Calu3 (cell line): ENCODE results near the gene ARMH3. TPM values are rescaled to one million over a fixed set of nuclear protein-coding genes. Genes with fewer than 3 reads are reported as not detected.

ENCODE experiments used
- BruUV-seq: library from RNA; stranded (reverse); fragments of 400-500 nt; replicated peaks from 2 replicates; lab custom pipeline; 2021; lab: Mats Ljungman, UMichigan
- CTCF ChIA-PET: fragments of 300-600 bp; sonication (Branson Sonifier 250); formaldehyde crosslinking; loops from one replicate; lab custom pipeline; 2022; ENCODE audit warnings: antibody characterized with exemption; lab: Charles Lee
- DNase-seq: peaks from one replicate; pipeline ENCODE4 v3.0.0; 2022
- H3K27ac Mint-ChIP-seq: one replicate; pipeline ENCODE4 v1.8.0; 2022; ENCODE audit warnings: mixed read lengths; ENCODE audit not compliant: unreplicated experiment
- H3K27me3 Mint-ChIP-seq: one replicate; pipeline ENCODE4 v1.8.0; 2022; ENCODE audit warnings: mixed read lengths; ENCODE audit not compliant: unreplicated experiment
- H3K36me3 Mint-ChIP-seq: one replicate; pipeline ENCODE4 v1.8.0; 2022; ENCODE audit warnings: mild to moderate bottlenecking, moderate library complexity, mixed read lengths; ENCODE audit not compliant: insufficient read depth, unreplicated experiment
- H3K4me1 Mint-ChIP-seq: one replicate; pipeline ENCODE4 v1.8.0; 2022; ENCODE audit warnings: mild to moderate bottlenecking, low read depth, mixed read lengths; ENCODE audit not compliant: unreplicated experiment
- H3K4me3 Mint-ChIP-seq: one replicate; pipeline ENCODE4 v1.8.0; 2022; ENCODE audit warnings: mild to moderate bottlenecking, low read depth, moderate library complexity, mixed read lengths; ENCODE audit not compliant: unreplicated experiment
- H3K9me3 Mint-ChIP-seq: one replicate; pipeline ENCODE4 v1.8.0; 2022; ENCODE audit warnings: low read depth, mixed read lengths; ENCODE audit not compliant: unreplicated experiment
- intact Hi-C: fragments of 100-400 bp; cut with micrococcal nuclease; formaldehyde crosslinking; loops from one replicate; pipeline ENCODE4 v1.10.0; 2022; ENCODE audit not compliant: unreplicated experiment
- total RNA-seq: library from RNA; stranded (reverse); gene quantifications from 2 replicates; pipeline ENCODE4 v1.2.3, GENCODE V29; 2022
- TF ChIP-seq, protein P1 (sequence below): fragments of 200-600 bp; IDR thresholded peaks from one replicate; pipeline ENCODE4 v1.8.0; 2022; ENCODE audit warnings: antibody characterized with exemption; ENCODE audit not compliant: unreplicated experiment

Gene ARMH3
- total RNA-seq, 1 experiment from 2014 or later = 14.1 TPM

DNA sequence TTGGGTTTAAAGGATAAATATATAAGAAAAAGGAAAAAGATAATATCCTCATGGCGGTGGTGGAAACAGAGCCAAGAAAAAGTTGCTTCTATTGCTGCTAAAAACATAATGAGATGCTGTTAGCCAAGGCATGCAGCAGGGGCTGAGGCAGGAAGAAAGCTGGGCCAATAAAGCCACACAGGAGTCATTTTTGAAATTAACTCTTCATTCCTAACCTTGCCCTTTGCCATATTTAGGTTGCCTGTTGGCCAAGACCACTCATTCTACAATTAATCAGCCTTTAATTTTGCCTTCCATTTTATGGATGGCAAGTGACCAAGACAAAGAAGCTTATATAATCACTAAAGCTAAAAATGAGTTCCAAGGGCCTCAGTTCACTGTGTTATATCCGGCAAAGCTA is 58.2 kb downstream of the ARMH3 start:
- no TSS peak for BruUV-seq
- Mint-ChIP-seq H3K9me3 (no peaks in the 10 kb centered on the region), H3K27ac (no peak overlapping the region), H3K27me3 (no peaks in the 10 kb centered on the region), H3K4me1 (peaks cover 30% of the 10 kb centered on the region), H3K36me3 (no peaks in the 10 kb centered on the region), H3K4me3 (no peak overlapping the region)
- intact Hi-C loops = loop anchor here (10.0 kb wide), 1 partner anchor 63 kb away; no protein-coding TSS in a partner anchor
- CTCF ChIA-PET = interaction anchor here (0.6 to 0.7 kb wide), 2 partner anchors 108 to 156 kb away, joined by 3 read pairs; no protein-coding TSS in a partner anchor
- TF ChIP-seq, protein P1, sequence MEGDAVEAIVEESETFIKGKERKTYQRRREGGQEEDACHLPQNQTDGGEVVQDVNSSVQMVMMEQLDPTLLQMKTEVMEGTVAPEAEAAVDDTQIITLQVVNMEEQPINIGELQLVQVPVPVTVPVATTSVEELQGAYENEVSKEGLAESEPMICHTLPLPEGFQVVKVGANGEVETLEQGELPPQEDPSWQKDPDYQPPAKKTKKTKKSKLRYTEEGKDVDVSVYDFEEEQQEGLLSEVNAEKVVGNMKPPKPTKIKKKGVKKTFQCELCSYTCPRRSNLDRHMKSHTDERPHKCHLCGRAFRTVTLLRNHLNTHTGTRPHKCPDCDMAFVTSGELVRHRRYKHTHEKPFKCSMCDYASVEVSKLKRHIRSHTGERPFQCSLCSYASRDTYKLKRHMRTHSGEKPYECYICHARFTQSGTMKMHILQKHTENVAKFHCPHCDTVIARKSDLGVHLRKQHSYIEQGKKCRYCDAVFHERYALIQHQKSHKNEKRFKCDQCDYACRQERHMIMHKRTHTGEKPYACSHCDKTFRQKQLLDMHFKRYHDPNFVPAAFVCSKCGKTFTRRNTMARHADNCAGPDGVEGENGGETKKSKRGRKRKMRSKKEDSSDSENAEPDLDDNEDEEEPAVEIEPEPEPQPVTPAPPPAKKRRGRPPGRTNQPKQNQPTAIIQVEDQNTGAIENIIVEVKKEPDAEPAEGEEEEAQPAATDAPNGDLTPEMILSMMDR = no peak
- DNase-seq = no peak

DNA sequence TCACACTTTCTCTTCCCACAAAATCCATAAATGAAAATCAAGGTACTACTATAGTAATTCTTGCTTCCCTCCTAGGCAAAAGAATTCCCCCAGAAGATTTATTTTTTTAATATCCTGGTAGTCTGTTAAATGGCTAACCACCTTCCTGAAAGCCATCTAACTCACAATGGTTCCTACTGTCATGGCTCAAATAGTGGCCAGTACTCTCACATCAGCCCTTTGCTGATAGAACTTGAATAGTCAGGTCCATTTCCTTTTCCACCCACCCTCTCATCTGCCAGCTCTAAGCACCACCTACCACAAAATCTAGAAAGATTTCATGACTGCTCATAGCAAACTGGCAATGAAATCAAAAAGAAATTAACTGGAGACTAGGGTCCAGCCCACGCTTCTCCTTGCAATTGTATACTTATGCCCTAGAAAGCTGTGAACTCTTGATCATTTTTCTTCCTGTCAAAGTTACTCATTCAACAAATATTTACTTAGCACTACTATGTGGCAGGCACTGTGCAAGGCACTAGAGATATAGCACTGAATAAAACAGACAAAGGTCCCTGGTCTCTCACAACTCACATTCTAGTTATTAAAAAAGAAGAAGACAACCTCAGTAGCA is 60.4 kb downstream of the ARMH3 start:
- no peaks in the 10 kb centered on the region for H3K27me3 Mint-ChIP-seq
- BruUV-seq = no TSS peak
- DNase-seq = peak; percentile 32
- TF ChIP-seq, protein P1 = no peak
- H3K4me3 Mint-ChIP-seq = peak overlapping the region; percentile 32
- peaks cover 30% of the 10 kb centered on the region for H3K4me1 Mint-ChIP-seq
- H3K36me3 Mint-ChIP-seq = no peaks in the 10 kb centered on the region
- H3K9me3 Mint-ChIP-seq = no peaks in the 10 kb centered on the region
- intact Hi-C loops = loop anchor here (10.0 kb wide), 1 partner anchor 61 kb away; no protein-coding TSS in a partner anchor
- CTCF ChIA-PET = interaction anchor here (0.7 to 1.4 kb wide), 5 partner anchors 14 to 155 kb away, joined by 3 to 7 read pairs (median 4); no protein-coding TSS in a partner anchor
- H3K27ac Mint-ChIP-seq = peak overlapping the region; percentile 69

DNA sequence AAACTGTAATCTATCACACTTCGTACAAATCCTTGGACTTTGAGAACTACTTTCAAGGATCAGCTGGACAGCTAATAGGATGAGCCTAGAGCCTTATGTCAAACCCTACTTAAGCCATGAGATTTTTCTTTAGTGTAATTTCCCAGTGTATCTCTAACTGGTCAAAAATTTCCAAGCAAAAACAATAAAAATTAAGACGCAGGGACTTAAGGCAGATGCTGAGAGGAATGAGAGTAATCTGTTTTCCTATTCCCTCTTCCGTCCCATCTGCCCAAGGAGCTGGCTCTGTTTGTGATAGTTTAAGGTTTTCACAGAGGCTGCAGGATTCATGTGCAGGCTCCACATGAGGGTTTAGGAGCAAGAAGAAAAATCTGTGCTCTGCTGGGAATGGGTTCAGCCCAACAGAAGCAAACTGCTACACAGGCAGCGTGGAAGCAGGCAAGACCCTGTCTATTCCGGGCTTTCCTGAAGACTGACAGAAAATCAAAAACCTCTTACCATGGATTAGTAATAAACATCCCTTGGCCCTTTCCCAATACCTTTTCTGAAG is 62.2 kb downstream of the ARMH3 start:
- CTCF ChIA-PET = interaction anchor here (0.6 to 2.0 kb wide), 2 partner anchors 16 to 31 kb away, joined by 3 to 4 read pairs; no protein-coding TSS in a partner anchor
- intact Hi-C loops = loop anchor here (10.0 kb wide), 1 partner anchor 59 kb away; no protein-coding TSS in a partner anchor
- H3K9me3 Mint-ChIP-seq = no peaks in the 10 kb centered on the region

DNA sequence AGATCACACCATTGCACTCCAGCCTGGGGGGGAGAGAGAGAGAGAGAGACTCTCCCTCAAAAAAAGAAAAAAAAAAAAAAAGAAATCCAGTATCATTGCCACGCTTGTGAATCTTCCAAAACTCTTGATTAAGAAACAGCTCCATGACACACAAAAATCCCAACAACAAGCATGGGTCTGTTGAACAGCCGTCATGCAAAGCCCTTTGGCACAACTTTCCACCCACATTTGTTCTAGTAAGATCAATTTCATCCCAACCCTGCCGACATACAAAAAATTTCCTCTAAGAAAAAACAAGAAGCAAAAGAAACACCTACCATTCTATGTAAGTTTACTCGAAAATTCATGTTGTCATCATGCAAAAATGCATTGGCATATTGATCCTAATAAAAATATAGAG is 62.8 kb downstream of the ARMH3 start:
- CTCF ChIA-PET = interaction anchor here (2.0 kb wide), 1 partner anchor 17 kb away, joined by 4 read pairs; no protein-coding TSS in a partner anchor

More for the DNA sequence above, 62.2 kb downstream of the ARMH3 start:
- H3K27ac Mint-ChIP-seq = peak overlapping the region; percentile 69
- DNase-seq = no peak
- H3K4me3 Mint-ChIP-seq = no peak overlapping the region
- H3K36me3 Mint-ChIP-seq = no peaks in the 10 kb centered on the region
- peaks cover 28% of the 10 kb centered on the region for H3K4me1 Mint-ChIP-seq
- BruUV-seq = no TSS peak
- TF ChIP-seq, protein P1 = no peak
- no peaks in the 10 kb centered on the region for H3K27me3 Mint-ChIP-seq

More for the DNA sequence above, 62.8 kb downstream of the ARMH3 start:
- Mint-ChIP-seq H3K9me3 (no peaks in the 10 kb centered on the region), H3K36me3 (no peaks in the 10 kb centered on the region), H3K27ac (no peak overlapping the region), H3K27me3 (no peaks in the 10 kb centered on the region), H3K4me1 (peaks cover 23% of the 10 kb centered on the region), H3K4me3 (no peak overlapping the region)
- no peak for DNase-seq
- TF ChIP-seq, protein P1 = no peak
- BruUV-seq = no TSS peak
- intact Hi-C loops = loop anchor here (10.0 kb wide), 1 partner anchor 58 kb away; no protein-coding TSS in a partner anchor
